ENCODE measurements around the gene DYNC1I1. TPM values are rescaled to one million over a fixed set of nuclear protein-coding genes. Genes with fewer than 3 reads are reported as not detected.

The DYNC1I1 gene
- polyA plus RNA-seq, 6 donors from 2014 or later: not detected

- no peak overlapping the region for H3K27ac Mint-ChIP-seq
- ATAC-seq (ENCODE audit: low read depth in 2 of 2) (no peak), DNase-seq (no peak)
- H3K27me3 Mint-ChIP-seq: peaks cover 0 to 11% (median under 1%) of the 10 kb centered on the region in 3 donors
- no peaks in the 10 kb centered on the region for H3K36me3 Mint-ChIP-seq
- no peaks in the 10 kb centered on the region for H3K4me1 Mint-ChIP-seq
- no peak overlapping the region for H3K4me3 Mint-ChIP-seq
- H3K9me3 Mint-ChIP-seq: no peaks in the 10 kb centered on the region
Observed at GRCh38 chr7:95980706-95981105, 208.4 kb downstream of the DYNC1I1 start.

- Mint-ChIP-seq H3K36me3 (no peaks in the 10 kb centered on the region), H3K27me3 (peaks cover 0 to 12% (median 11%) of the 10 kb centered on the region in 3 donors)
- ATAC-seq (ENCODE audit: low read depth in 2 of 2): no peak
Observed at GRCh38 chr7:95986178-95986764, 213.9 kb downstream of the DYNC1I1 start.

GRCh38 chr7:95989301-95989700 lies 216.9 kb downstream of the DYNC1I1 start:
- no peak for ATAC-seq (ENCODE audit: low read depth in 2 of 2)
- H3K9me3 Mint-ChIP-seq: no peaks in the 10 kb centered on the region

More at GRCh38 chr7:95986178-95986764, 213.9 kb downstream of the DYNC1I1 start:
- Mint-ChIP-seq H3K9me3 (no peaks in the 10 kb centered on the region), H3K27ac (no peak overlapping the region), H3K4me3 (no peak overlapping the region), H3K4me1 (no peaks in the 10 kb centered on the region)
- DNase-seq: no peak

GRCh38 chr7:95993380-95993779 lies 221.0 kb downstream of the DYNC1I1 start:
- no peak overlapping the region for H3K27ac Mint-ChIP-seq
- no peak for DNase-seq
- ATAC-seq (ENCODE audit: low read depth in 2 of 2): no peak
- H3K27me3 Mint-ChIP-seq: peaks cover 0 to 8% (median 0%) of the 10 kb centered on the region in 3 donors
- H3K36me3 Mint-ChIP-seq: no peaks in the 10 kb centered on the region
- H3K4me1 Mint-ChIP-seq: no peaks in the 10 kb centered on the region
- no peaks in the 10 kb centered on the region for H3K9me3 Mint-ChIP-seq
- H3K4me3 Mint-ChIP-seq: no peak overlapping the region

More at GRCh38 chr7:95989301-95989700, 216.9 kb downstream of the DYNC1I1 start:
- H3K27ac Mint-ChIP-seq: no peak overlapping the region
- no peaks in the 10 kb centered on the region for H3K36me3 Mint-ChIP-seq
- H3K27me3 Mint-ChIP-seq: peaks cover 0 to 12% (median 11%) of the 10 kb centered on the region in 3 donors
- H3K4me3 Mint-ChIP-seq: no peak overlapping the region
- no peaks in the 10 kb centered on the region for H3K4me1 Mint-ChIP-seq
- no peak for DNase-seq

GRCh38 chr7:95996174-95996573 lies 223.8 kb downstream of the DYNC1I1 start:
- H3K9me3 Mint-ChIP-seq: no peaks in the 10 kb centered on the region
- ATAC-seq (ENCODE audit: low read depth in 2 of 2) (no peak), DNase-seq (no peak)
- H3K27me3 Mint-ChIP-seq: peaks cover 0 to 3% (median 0%) of the 10 kb centered on the region in 3 donors
- H3K36me3 Mint-ChIP-seq: no peaks in the 10 kb centered on the region
- no peak overlapping the region for H3K27ac Mint-ChIP-seq
- H3K4me3 Mint-ChIP-seq: no peak overlapping the region
- H3K4me1 Mint-ChIP-seq: no peaks in the 10 kb centered on the region

- Mint-ChIP-seq H3K4me3 (no peak overlapping the region), H3K4me1 (no peaks in the 10 kb centered on the region), H3K27me3 (peaks cover 0 to 3% (median 0%) of the 10 kb centered on the region in 3 donors), H3K9me3 (no peaks in the 10 kb centered on the region), H3K27ac (no peak overlapping the region), H3K36me3 (no peaks in the 10 kb centered on the region)
- no peak for ATAC-seq (ENCODE audit: low read depth in 2 of 2)
- DNase-seq: no peak
Observed at GRCh38 chr7:95996886-95997285, 224.5 kb downstream of the DYNC1I1 start.

DNA sequence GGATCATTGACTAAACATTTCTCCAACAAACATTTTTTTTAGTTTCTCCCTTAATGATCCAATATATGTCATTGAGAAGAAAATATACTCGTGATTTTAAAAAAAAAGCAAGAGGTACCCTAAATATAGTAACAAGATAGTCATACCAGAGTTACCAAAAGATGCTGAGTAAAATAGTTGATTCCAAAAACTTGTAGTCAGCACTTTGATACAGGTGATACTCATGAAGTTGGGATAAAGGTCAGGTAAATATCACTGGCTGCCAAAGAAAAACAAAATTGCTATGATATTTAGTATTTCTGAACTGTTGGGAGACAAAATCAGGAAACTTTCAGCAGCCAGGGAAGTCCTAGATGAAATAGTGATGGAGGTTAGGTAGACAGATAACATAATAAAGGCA lies 225.3 kb downstream of the DYNC1I1 start:
- Mint-ChIP-seq H3K27ac (no peak overlapping the region), H3K9me3 (no peaks in the 10 kb centered on the region)

DNA sequence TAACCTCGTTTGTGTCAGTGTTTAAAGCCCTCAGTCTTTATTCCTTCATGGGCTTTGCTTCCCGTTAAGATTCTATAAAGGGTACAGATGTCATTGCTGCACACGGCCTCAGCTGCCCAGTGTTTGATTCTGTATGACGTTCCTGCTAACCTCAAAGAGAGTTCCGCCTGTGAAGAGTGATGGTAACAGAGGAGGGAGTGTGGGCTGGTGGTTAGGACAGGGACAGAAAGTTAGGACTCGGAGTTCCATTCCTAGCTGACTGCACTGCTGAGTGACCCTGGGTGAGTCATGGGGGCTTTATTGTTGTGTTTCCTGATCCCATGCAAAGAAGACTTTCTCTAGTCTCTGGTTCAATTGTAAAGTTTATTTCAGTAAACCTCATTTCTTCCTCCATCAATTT lies 227.1 kb downstream of the DYNC1I1 start:
- no peak overlapping the region for H3K27ac Mint-ChIP-seq
- no peak for DNase-seq
- H3K36me3 Mint-ChIP-seq: no peaks in the 10 kb centered on the region
- H3K9me3 Mint-ChIP-seq: no peaks in the 10 kb centered on the region
- H3K4me3 Mint-ChIP-seq: no peak overlapping the region
- H3K27me3 Mint-ChIP-seq: peaks cover 0 to 3% (median 0%) of the 10 kb centered on the region in 3 donors
- no peaks in the 10 kb centered on the region for H3K4me1 Mint-ChIP-seq
- ATAC-seq (ENCODE audit: low read depth in 2 of 2): no peak

More for the DNA sequence above, 225.3 kb downstream of the DYNC1I1 start:
- ATAC-seq (ENCODE audit: low read depth in 2 of 2) (no peak), DNase-seq (no peak)
- no peak overlapping the region for H3K4me3 Mint-ChIP-seq
- no peaks in the 10 kb centered on the region for H3K4me1 Mint-ChIP-seq
- no peaks in the 10 kb centered on the region for H3K36me3 Mint-ChIP-seq
- H3K27me3 Mint-ChIP-seq: peaks cover 0 to 3% (median 0%) of the 10 kb centered on the region in 3 donors

- no peak for DNase-seq
- no peak for ATAC-seq (ENCODE audit: low read depth in 2 of 2)
- Mint-ChIP-seq H3K27ac (no peak overlapping the region), H3K4me1 (no peaks in the 10 kb centered on the region), H3K36me3 (no peaks in the 10 kb centered on the region), H3K4me3 (no peak overlapping the region), H3K27me3 (no peaks in the 10 kb centered on the region), H3K9me3 (no peaks in the 10 kb centered on the region)
Observed at GRCh38 chr7:96004578-96004977, 232.2 kb downstream of the DYNC1I1 start.

DNA sequence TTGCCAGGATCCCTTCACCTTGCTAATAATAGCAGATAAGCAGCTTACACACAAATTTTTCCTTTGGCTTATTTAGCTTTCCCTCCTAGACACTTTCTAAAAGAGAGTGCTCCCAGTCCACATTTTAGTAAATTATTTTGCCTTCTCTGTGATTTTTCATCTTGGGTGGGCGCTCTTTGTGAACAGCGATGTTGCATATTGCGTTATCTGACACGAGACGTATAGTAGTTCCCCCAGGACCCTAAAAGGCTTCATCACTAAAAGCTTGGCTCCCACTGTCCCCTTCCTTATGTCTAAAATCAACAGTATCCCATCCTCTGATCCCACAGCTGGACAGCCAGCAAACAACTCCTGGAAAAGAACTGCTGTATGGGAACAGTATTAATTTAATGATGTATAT lies 232.9 kb downstream of the DYNC1I1 start:
- H3K4me3 Mint-ChIP-seq: no peak overlapping the region
- DNase-seq (no peak), ATAC-seq (ENCODE audit: low read depth in 2 of 2) (no peak)
- no peaks in the 10 kb centered on the region for H3K4me1 Mint-ChIP-seq
- H3K27ac Mint-ChIP-seq: no peak overlapping the region
- no peaks in the 10 kb centered on the region for H3K9me3 Mint-ChIP-seq
- no peaks in the 10 kb centered on the region for H3K36me3 Mint-ChIP-seq
- H3K27me3 Mint-ChIP-seq: no peaks in the 10 kb centered on the region

DNA sequence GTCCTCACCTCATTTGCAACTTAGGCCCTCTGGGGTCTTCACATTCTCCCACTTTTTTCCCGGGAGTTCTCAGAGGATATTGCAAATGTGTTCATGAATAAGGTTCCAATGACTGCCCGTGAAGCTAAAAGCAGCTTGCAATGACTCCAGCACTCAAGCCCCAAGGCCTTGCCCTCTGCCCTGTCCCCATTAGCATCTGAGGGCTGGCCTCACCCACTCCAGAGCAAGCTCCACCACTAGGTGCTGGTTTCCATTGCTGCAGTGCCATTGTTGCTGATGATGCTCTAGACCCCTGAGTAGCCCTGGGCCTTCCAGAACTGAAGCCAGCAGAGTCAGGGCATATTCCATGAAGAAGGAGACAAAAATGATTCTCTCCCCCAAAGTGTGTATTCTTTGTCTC lies 236.8 kb downstream of the DYNC1I1 start:
- no peaks in the 10 kb centered on the region for H3K36me3 Mint-ChIP-seq

DNA sequence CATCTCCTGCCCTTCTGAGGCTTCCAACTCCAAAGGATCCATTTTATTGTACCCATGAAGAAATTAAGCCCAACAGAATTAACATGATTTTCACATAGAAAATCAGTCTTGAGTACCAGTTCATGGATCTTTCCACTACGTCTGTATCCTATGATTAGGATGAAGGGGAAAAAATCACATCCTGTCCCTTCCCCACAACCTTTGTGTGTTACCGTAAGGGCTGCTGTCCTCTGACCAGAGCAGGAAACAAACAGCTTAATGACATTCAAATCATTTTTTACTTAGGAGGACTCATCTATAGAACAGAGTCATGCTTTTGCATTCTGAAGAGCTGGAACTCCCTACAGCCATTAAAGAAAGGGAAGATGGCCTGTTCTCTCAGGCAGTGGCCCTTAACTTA lies 241.5 kb downstream of the DYNC1I1 start:
- Mint-ChIP-seq H3K27me3 (peaks cover 4 to 11% (median 8%) of the 10 kb centered on the region in 3 donors), H3K36me3 (no peaks in the 10 kb centered on the region), H3K9me3 (peaks cover 0 to 4% (median 0%) of the 10 kb centered on the region in 7 donors), H3K4me1 (no peaks in the 10 kb centered on the region), H3K4me3 (no peak overlapping the region), H3K27ac (no peak overlapping the region)
- no peak for ATAC-seq (ENCODE audit: low read depth in 2 of 2)
- no peak for DNase-seq

More for the DNA sequence above, 236.8 kb downstream of the DYNC1I1 start:
- peaks cover 0 to 11% (median 8%) of the 10 kb centered on the region in 3 donors for H3K27me3 Mint-ChIP-seq
- H3K9me3 Mint-ChIP-seq: peaks cover 0 to 4% (median 0%) of the 10 kb centered on the region in 7 donors
- no peak for DNase-seq
- no peaks in the 10 kb centered on the region for H3K4me1 Mint-ChIP-seq
- no peak for ATAC-seq (ENCODE audit: low read depth in 2 of 2)
- H3K27ac Mint-ChIP-seq: peak overlapping the region in 2 of 6 donors; percentile 25 to 69
- H3K4me3 Mint-ChIP-seq: no peak overlapping the region

- no peak for ATAC-seq (ENCODE audit: low read depth in 2 of 2)
Observed at GRCh38 chr7:96014617-96015016, 242.3 kb downstream of the DYNC1I1 start.

GRCh38 chr7:96016056-96016586 lies 243.8 kb downstream of the DYNC1I1 start:
- Mint-ChIP-seq H3K27me3 (peaks cover 4 to 11% (median 8%) of the 10 kb centered on the region in 3 donors), H3K4me3 (no peak overlapping the region), H3K9me3 (peaks cover 0 to 9% (median 0%) of the 10 kb centered on the region in 7 donors), H3K36me3 (no peaks in the 10 kb centered on the region), H3K4me1 (no peaks in the 10 kb centered on the region), H3K27ac (no peak overlapping the region)
- ATAC-seq (ENCODE audit: low read depth in 2 of 2) (no peak), DNase-seq (no peak)

More at GRCh38 chr7:96014617-96015016, 242.3 kb downstream of the DYNC1I1 start:
- H3K36me3 Mint-ChIP-seq: no peaks in the 10 kb centered on the region
- H3K9me3 Mint-ChIP-seq: peaks cover 0 to 4% (median 0%) of the 10 kb centered on the region in 7 donors
- DNase-seq: no peak
- no peak overlapping the region for H3K4me3 Mint-ChIP-seq
- peaks cover 4 to 11% (median 8%) of the 10 kb centered on the region in 3 donors for H3K27me3 Mint-ChIP-seq
- no peak overlapping the region for H3K27ac Mint-ChIP-seq
- H3K4me1 Mint-ChIP-seq: no peaks in the 10 kb centered on the region

Data from naive B cell (primary cell).